D721Med (cell line): ENCODE data around the gene KAT8.
"Not testable (repeated sequence)": the region's sequence is repeated elsewhere in the genome, so short reads cannot be mapped to it uniquely, and the experiment has no call there.

Experiments used
- DNase-seq: peaks from one replicate; pipeline ENCODE4 v3.0.0; 2011; ENCODE audit warnings: low spot score; ENCODE audit not compliant: insufficient read length
- FAIRE-seq: peaks from 2 replicates; lab custom pipeline; 2011; peaks lifted over from hg19 to GRCh38; lab: Jason Lieb, UNC
- TF ChIP-seq, protein P1 (sequence below): IDR thresholded peaks from 2 replicates; pipeline ENCODE4 v1.5.1; 2012; ENCODE audit warnings: mild to moderate bottlenecking, control low read depth; ENCODE audit not compliant: insufficient read depth; ENCODE audit errors: missing control alignments

Gene KAT8

DNA sequence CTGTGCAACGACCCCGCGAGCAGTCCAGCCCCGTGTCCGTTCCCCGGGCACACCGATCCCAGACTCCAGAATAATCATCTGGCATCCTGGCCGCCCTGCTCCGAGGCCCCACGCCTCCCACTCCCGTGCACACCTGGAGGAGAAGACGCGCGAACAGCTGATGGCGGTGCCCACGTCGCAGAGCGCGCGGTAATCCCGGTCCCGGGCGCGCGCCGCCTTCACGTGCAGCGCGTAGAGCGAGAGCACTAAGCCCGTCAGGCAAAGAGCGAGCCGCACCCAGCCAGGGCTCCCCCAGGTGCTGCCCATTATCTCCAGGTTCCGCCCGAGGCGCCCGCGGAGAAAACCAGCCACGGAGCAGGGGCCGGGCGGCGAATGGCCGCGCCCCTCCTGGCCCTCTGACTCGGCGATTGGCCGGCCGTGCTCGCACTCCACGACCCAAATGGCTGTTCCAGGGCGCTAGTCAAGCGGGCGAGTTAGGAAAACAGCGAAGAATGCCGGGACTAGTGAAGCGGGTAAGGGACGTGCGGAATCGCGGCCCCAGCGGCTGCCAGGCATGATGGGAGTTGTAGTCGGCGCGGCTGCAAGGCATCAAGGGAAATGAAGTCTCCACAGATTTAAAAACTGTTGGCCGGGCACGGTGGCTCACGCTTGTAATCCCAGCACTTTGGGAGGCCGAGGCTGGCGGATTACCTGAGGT lies 22.9 kb upstream of the KAT8 start, which contains the start of gene VKORC1:
Gene VKORC1, minus strand, starts transcription at position 374 of the 697 bp plus-strand sequence. Its CDS starts 68 bp downstream, at position 306.
- TF ChIP-seq, protein P1, sequence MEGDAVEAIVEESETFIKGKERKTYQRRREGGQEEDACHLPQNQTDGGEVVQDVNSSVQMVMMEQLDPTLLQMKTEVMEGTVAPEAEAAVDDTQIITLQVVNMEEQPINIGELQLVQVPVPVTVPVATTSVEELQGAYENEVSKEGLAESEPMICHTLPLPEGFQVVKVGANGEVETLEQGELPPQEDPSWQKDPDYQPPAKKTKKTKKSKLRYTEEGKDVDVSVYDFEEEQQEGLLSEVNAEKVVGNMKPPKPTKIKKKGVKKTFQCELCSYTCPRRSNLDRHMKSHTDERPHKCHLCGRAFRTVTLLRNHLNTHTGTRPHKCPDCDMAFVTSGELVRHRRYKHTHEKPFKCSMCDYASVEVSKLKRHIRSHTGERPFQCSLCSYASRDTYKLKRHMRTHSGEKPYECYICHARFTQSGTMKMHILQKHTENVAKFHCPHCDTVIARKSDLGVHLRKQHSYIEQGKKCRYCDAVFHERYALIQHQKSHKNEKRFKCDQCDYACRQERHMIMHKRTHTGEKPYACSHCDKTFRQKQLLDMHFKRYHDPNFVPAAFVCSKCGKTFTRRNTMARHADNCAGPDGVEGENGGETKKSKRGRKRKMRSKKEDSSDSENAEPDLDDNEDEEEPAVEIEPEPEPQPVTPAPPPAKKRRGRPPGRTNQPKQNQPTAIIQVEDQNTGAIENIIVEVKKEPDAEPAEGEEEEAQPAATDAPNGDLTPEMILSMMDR = no peak
- DNase-seq (peak; percentile 53), FAIRE-seq (no peak)

DNA sequence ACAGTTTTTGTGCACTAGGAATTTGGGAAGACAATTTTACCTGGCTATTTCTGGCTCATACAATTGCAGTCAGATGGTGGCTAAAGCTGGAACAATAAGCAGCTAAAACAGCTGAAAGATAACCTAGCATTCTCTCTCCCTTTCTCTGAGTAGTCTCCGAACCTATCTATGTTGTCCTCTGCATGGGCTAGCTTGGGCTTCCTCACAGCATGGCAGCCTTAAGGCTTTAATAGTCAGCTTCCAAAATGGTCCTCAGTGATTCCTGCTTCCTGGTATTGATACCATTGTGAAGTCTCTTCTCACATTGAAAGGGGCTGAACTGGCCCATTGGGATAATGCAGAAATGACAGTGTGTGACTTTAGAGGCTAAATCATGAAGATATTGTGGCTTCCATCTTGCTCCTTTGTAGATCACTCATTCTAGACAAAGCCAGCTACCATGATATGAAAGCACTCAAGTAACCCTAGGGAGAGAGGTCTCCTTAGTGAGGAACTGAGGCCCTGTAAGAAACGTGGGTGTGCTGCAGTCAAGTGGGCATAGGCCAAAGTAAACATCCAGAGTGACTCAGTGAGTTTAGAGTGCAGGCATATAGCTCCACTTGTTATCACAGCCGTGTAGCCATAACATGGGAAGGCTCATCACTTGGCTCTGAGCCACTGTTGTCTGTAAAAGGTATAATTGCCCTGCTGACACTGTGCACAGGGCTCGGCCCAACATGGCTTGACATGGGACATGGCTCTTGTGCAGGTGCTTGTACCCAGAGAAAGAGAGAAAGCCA lies 17.4 kb upstream of the KAT8 start:
- DNase-seq = no peak
- TF ChIP-seq, protein P1 = no peak
- no peak for FAIRE-seq

DNA sequence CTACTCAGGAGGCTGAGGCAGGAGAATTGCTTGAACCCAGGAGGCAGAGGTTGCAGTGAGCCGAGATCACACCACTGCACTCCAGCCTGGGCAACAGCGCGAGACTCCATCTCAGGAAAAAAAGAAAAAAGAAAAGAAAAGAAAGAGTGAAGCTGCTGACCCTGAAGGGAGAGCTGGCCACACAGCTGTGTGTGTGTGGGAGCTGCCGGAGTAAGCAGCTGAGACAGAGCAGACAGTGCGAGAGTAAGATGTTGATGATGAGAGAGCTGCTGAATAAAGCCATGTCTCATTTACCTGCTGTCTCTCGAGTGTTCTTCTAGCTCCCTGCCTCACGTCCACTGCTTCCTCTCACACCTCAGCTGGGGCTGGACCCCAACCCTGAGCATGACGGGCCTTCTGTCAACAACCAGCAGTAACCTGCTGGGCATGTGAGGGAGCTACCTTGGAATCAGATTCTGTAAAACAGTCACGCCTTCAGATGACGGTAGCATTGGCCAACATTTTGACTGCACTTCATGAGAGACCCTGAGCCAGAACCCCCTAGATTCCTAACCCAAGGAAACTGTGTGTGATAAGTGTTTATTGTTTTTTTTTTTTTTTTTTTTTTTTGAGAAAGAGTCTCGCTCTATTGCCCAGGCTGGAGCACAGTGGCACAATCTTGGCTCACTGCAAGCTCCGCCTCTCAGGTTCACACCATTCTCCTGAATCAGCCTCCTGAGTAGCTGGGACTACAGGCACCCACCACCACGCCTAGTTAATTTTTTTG lies 16.4 kb upstream of the KAT8 start:
- DNase-seq, FAIRE-seq: not testable (repeated sequence)

DNA sequence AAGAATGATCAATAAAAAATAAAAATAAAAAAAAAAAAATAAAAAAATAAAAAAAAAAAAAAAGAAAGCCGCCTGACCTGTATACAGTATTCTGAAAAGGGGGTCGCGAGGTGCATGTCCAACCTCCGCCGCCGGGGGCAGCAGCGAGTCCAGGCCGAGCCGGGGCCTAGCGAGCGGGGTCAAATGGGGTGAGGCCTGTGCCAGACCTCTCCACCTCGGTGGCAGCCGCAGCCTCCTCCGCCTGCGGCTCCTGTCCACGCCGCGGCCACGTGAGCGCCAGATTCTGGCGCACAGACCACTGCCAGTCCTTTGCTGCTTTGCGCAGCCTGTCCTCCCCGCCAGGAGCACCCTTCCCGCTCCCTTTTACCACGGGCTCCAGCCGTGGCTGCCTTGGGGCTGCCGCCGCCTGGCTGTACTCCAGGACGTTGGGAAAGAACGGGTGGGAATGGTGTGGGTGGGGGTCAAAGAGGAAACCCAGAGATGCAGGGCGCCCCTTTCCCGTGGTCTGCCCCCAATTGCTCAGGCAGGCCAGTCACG lies 11.7 kb upstream of the KAT8 start:
- FAIRE-seq = no peak
- DNase-seq = no peak
- TF ChIP-seq, protein P1 = peak; percentile 42

DNA sequence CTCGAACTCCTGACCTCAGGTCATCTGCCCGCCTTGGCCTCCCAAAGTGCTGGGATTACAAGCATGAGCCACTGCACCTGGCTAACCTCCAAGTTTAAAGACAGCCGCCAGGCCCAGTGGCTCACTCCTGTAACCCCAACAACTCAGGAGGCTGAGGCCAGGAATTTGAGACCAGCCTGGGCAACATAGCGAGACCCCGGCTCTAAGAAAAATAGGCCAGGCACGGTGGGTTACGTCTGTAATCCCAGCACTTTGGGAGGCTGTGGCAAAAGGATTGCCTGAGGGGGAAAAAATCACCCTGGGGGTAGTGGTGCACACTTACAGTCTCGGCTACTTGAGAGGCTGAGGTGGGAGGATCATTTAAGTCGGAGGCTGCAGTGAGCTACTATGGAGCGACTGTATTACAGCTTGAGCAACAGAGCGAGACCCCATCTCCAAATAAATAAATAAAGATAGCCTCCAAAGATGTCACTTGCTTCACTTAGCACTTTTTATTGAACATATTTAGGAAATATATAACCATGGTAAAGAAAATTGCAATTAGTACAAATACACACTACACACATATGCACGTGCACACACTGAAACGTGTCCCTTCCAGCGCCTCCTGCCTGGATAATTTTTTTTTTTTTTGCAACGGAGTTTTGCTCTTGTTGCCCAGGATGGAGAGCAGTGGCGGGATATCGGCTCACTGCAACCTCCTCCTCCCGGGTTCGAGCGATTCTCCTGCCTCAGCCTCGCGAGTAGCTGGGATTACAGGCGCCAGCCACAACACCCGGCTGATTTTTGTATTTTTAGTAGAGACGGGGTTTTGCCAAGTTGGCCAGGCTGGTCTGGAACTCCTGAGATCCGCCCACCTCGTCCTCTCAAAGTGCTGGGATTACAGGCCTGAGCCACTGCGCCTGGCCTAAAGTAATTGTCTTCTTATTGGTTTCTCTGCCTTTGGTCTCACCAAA lies 10.7 kb upstream of the KAT8 start:
- no peak for DNase-seq
- FAIRE-seq = no peak
- TF ChIP-seq, protein P1 = no peak

DNA sequence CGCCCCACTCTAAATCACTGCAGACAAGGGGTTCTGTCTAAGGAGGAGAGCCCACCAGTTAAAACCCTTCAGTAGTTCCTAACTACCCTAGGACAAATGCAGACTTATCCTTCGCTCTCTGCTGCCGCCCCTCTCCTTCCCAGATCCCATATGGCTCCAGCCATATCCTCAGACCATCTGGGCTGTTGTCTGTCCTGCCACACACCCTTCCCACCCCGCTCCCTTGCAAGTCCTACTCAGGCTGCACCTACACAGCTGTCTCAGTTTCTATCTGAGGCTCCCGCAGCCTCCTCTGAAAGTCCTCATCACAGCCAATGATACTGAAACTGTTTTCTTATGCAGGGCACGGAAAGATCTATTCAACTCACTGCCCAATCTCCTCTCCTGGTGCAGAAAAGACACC lies 10.0 kb upstream of the KAT8 start:
- FAIRE-seq (no peak), DNase-seq (no peak)
- TF ChIP-seq, protein P1 = no peak
